Keratinocyte (primary cell): ENCODE data around the gene SPTLC3. TPM values are rescaled to one million over a fixed set of nuclear protein-coding genes. Genes with fewer than 3 reads are reported as not detected.

ENCODE experiments used
- DNase-seq: peaks from one replicate; pipeline ENCODE4 v3.0.0-alpha.2; 2011; ENCODE audit warnings: low read depth, missing footprints, low spot score
- FAIRE-seq: peaks from 2 replicates; lab custom pipeline; 2011; peaks lifted over from hg19 to GRCh38; lab: Jason Lieb, UNC
- H2AFZ ChIP-seq: 2 replicates; pipeline ENCODE4 v1.6.0; 2012; ENCODE audit warnings: low read length, control low read depth, inconsistent platforms; ENCODE audit not compliant: control insufficient read depth
- H3K27ac ChIP-seq: 2 replicates; pipeline ENCODE4 v1.5.1; 2011; ENCODE audit warnings: low read length; ENCODE audit not compliant: control insufficient read depth, insufficient read depth
- H3K27me3 ChIP-seq: 3 replicates; pipeline ENCODE4 v1.6.0; 2011; ENCODE audit warnings: low read length; ENCODE audit not compliant: control insufficient read depth, insufficient read depth; ENCODE audit errors: extremely low read depth
- H3K36me3 ChIP-seq, 2 experiments: 2 replicates in 1 of 2; 3 replicates in 1 of 2; pipeline ENCODE4 v1.5.1; 2011; ENCODE audit warnings: low read length in 2 of 2, mild to moderate bottlenecking in 1 of 2; ENCODE audit not compliant: control insufficient read depth in 2 of 2, insufficient read depth in 2 of 2; ENCODE audit errors: extremely low read depth in 1 of 2
- H3K4me1 ChIP-seq: 3 replicates; pipeline ENCODE4 v1.5.1; 2011; ENCODE audit warnings: low read length; ENCODE audit not compliant: control insufficient read depth, insufficient read depth; ENCODE audit errors: extremely low read depth
- H3K4me2 ChIP-seq: 3 replicates; pipeline ENCODE4 v1.6.0; 2011; ENCODE audit warnings: low read depth, low read length; ENCODE audit not compliant: control insufficient read depth, insufficient read depth; ENCODE audit errors: extremely low read depth
- H3K4me3 ChIP-seq, 3 experiments: fragments of 200-600 bp in 1 of 3; sonication (generic) in 1 of 3; 2 replicates in 2 of 3; 3 replicates in 1 of 3; pipeline ENCODE4 v1.5.1; 2011 to 2016; ENCODE audit warnings: low read length in 3 of 3, mild to moderate bottlenecking in 3 of 3, control low read depth in 2 of 3, inconsistent platforms in 1 of 3, low read depth in 1 of 3, mixed read lengths in 1 of 3, mixed run types in 1 of 3, moderate library complexity in 1 of 3; ENCODE audit not compliant: control insufficient read depth in 2 of 3, insufficient read depth in 2 of 3; ENCODE audit errors: extremely low read depth in 1 of 3
- H3K79me2 ChIP-seq: 2 replicates; pipeline ENCODE4 v1.6.0; 2012; ENCODE audit warnings: low read length; ENCODE audit not compliant: control insufficient read depth, insufficient read depth
- H3K9ac ChIP-seq: 3 replicates; pipeline ENCODE4 v1.6.0; 2011; ENCODE audit warnings: low read length; ENCODE audit not compliant: control insufficient read depth, insufficient read depth; ENCODE audit errors: extremely low read depth
- H3K9me1 ChIP-seq: 3 replicates; pipeline ENCODE4 v1.6.0; 2011; ENCODE audit warnings: low read length; ENCODE audit not compliant: control insufficient read depth, insufficient read depth; ENCODE audit errors: extremely low read depth
- H3K9me3 ChIP-seq: 2 replicates; pipeline ENCODE4 v1.5.1; 2012; ENCODE audit warnings: low read depth, low read length; ENCODE audit not compliant: control insufficient read depth
- H4K20me1 ChIP-seq: 3 replicates; pipeline ENCODE4 v1.6.0; 2011; ENCODE audit warnings: low read length; ENCODE audit not compliant: control insufficient read depth, insufficient read depth; ENCODE audit errors: extremely low read depth
- CTCF ChIP-seq, 3 experiments: IDR thresholded peaks in 1 of 3; conservative IDR thresholded peaks in 1 of 3; optimal IDR thresholded peaks in 1 of 3; 2 replicates in 2 of 3; 3 replicates in 1 of 3; pipeline versions ENCODE3 to v1.5.1; 2011; ENCODE audit warnings: low read length in 3 of 3, mild to moderate bottlenecking in 3 of 3, moderate library complexity in 2 of 3, control low read depth in 1 of 3, inconsistent platforms in 1 of 3; ENCODE audit not compliant: insufficient read depth in 2 of 3; ENCODE audit errors: extremely low read depth in 1 of 3
- EZH2 ChIP-seq: IDR thresholded peaks from one replicate; pipeline ENCODE4 v1.6.1; 2012; ENCODE audit warnings: inconsistent platforms, mild to moderate bottlenecking, low read length, moderate library complexity
- dilution Hi-C: fragments of 300-500 bp; cut with MboI; formaldehyde crosslinking; loops from one replicate; pipeline ENCODE4 v1.7.0; 2020; ENCODE audit warnings: low sequenced_read_pairs; ENCODE audit not compliant: extremely low pct_ligation_motif_present
- polyA plus RNA-seq, 5 experiments: library from polyadenylated mRNA; depleted of rRNA in 3 of 5; stranded (reverse) in 3 of 5; stranded (forward) in 1 of 5; unstranded in 1 of 5; fragments of >200 nt; gene quantifications; 1 replicate in 1 of 5; 2 replicates in 3 of 5; 3 replicates in 1 of 5; pipeline versions ENCODE4 v1.2.1 to v1.2.3, GENCODE V29; 2011 to 2012; ENCODE audit warnings: missing spikeins in 2 of 5, low read depth in 1 of 5, low replicate concordance in 1 of 5

Gene SPTLC3
- polyA plus RNA-seq, 1 donor (not counting 4 experiments of a cell fraction or from before 2014, with no cell fraction given): 11.4 TPM

- Histone ChIP-seq H3K4me3 (no peak overlapping the region), H4K20me1 (no peaks in the 10 kb centered on the region), H3K9ac (no peak overlapping the region), H3K9me3 (no peaks in the 10 kb centered on the region), H3K79me2 (no peaks in the 10 kb centered on the region), H3K4me1 (no peaks in the 10 kb centered on the region), H3K4me2 (no peak overlapping the region), H3K36me3 (no peaks in the 10 kb centered on the region), H3K9me1 (no peaks in the 10 kb centered on the region), H2AFZ (no peak overlapping the region), H3K27ac (no peak overlapping the region), H3K27me3 (no peaks in the 10 kb centered on the region)
- FAIRE-seq (no peak), DNase-seq (no peak)
- dilution Hi-C loops: no loop called here
- no peak for TF ChIP-seq CTCF (optimal IDR thresholded peaks at IDR 0.05 in 1 of 3, IDR thresholded peaks at IDR 0.05 in 1 of 3, conservative IDR thresholded peaks at IDR 0.05 in 1 of 3; ENCODE audit: extremely low read depth in 1 of 3, insufficient read depth in 2 of 3, low read length in 3 of 3)
- no peak for TF ChIP-seq EZH2
These were observed 162.0 kb downstream of the SPTLC3 start for GRCh38 chr20:13170771-13171170.

GRCh38 chr20:13173201-13173600 is 164.4 kb downstream of the SPTLC3 start:
- no peaks in the 10 kb centered on the region for H3K36me3 ChIP-seq
- no peak overlapping the region for H3K4me3 ChIP-seq
- DNase-seq: no peak
- TF ChIP-seq EZH2 (no peak), CTCF (optimal IDR thresholded peaks at IDR 0.05 in 1 of 3, IDR thresholded peaks at IDR 0.05 in 1 of 3, conservative IDR thresholded peaks at IDR 0.05 in 1 of 3; ENCODE audit: extremely low read depth in 1 of 3, insufficient read depth in 2 of 3, low read length in 3 of 3) (no peak)
- dilution Hi-C loops: no loop called here
- no peak for FAIRE-seq
- H3K4me1 ChIP-seq: no peaks in the 10 kb centered on the region
- no peaks in the 10 kb centered on the region for H4K20me1 ChIP-seq
- H3K27ac ChIP-seq: no peak overlapping the region
- no peaks in the 10 kb centered on the region for H3K9me1 ChIP-seq
- no peak overlapping the region for H3K9ac ChIP-seq
- H2AFZ ChIP-seq: no peak overlapping the region
- no peaks in the 10 kb centered on the region for H3K27me3 ChIP-seq
- H3K9me3 ChIP-seq: no peaks in the 10 kb centered on the region
- no peaks in the 10 kb centered on the region for H3K79me2 ChIP-seq
- no peak overlapping the region for H3K4me2 ChIP-seq
